HG03439 (cell line): ENCODE results near the gene SEMA6D.
"Not testable (repeated sequence)": the region's sequence is repeated elsewhere in the genome, so short reads cannot be mapped to it uniquely, and the experiment has no call there.

Source experiments
- ATAC-seq: cut with Tn5 transposase; IDR thresholded peaks from one replicate; pipeline ENCODE4 v1.9.1; 2021; ENCODE audit warnings: mild to moderate bottlenecking, moderate library complexity; ENCODE audit not compliant: unreplicated experiment

The SEMA6D gene

DNA sequence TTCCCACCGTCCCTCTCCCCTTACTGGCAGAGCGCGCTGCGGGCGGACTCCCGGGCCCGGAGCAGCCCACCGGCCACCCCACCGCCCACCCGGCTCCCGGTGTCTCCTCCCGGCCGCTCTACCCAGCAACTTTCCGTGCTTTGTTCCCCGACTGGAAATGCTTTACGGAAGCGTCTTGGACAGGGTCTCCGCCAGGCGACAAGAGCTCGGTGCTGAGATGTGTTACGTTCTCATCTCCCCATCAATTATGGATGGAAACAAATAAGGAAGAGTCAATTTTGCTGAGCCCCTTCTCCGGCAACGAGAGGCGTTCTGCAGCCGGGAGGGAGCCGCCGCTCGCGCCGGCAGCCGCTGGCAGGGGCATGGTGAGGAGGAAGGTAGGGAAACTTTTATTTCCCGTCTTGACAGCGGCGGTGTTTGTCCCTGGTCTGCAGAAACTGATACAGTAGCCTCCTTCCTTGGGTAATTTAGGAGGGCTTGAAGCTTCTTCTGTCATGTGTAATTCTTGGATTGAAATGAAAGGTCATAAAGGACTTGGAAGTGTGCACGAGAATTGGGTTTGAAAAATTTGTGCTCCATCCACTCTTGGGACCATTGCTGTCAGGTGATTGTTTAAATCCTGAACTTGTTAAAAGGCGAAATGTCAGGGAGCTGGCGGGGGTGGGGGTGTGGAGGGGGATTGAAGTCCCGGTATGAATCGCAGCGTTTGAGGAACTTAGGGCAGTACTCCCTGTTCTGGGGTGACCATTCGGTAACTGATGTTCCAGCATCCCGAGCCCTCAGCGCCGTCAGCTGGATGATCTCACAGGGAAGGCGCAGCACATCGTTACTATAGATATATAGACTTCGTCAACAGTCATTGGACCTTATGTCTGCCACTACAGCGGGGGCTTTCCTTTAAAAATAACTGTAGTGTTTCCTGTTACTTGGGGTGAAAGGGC is 1.5 kb downstream of the SEMA6D start:
- no peak for ATAC-seq

DNA sequence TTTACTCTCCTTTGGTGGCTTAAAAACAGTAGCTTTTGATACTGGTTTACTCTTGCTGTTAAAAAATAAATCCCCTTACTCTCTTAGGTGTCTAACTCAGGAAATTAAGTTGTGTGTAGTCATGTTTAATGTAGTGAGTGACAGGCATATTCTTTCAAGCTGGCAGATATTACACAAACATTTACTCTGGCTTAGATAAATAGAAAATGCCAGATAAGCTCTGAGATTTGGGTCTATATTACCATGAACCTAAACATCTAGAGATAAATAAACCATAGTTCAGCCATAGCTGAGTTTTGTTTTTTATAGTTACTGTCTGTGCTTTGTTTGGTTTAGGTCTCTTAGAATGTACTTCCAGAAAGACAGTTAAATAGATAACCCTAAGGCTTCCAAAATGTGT is 2.4 kb downstream of the SEMA6D start:
- ATAC-seq, result no peak

DNA sequence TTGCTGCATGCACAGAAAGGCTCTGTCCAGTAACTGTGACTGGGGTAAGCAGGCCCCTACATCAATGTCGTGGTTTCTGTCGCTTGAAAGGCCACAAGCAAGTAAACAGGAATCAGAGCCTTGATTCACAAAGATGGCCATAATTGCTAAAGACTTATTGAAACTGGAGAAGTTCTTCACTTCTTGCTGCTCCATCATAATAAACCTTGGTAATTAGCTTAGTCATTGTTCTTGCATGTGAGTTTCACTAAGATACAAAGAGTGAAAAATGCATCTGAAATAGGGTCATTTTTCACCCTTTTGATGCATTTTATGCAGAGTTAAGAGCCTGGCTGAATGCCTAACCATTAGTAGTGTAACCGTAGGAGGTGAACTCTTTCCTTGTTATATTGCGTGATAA is 3.2 kb downstream of the SEMA6D start:
- ATAC-seq, result no peak

DNA sequence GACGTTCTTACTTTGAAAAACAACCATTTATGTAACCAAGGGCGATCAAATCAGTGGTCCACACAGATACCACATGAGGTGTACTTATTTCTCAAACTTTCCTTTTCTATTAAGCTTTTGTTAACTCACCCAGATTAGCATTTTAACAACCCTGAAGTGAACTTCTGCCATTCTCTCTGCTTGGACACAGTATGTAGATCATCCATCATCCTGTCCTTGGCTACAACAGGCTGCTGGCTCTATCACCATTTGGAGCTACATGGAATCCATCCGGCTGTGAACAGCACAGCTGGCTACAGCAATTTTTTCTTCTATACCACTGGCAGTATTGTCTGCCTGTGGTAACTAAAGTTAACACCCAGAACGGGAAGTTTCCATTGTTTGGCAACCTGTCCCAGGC is 4.4 kb downstream of the SEMA6D start:
- ATAC-seq, result no peak

DNA sequence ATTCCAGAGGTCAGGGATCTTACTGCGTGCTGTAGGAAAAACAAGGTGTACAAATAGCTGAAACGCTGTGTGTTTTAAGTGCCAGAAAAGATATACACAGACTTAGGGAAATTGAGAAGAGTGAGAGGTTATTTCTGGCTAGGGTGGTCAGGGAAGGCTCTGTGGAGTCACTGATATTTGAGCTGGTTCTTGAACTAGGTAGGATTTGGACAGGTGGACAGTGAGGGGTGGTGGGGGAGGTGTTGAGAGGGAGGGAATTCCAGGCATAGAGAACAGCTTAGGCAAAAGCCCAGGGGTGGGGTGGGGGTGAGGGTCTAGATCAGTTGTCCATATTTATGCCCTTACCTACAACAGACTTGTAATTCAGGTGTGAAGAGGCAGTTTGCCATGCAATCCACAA is 7.0 kb downstream of the SEMA6D start:
- no peak for ATAC-seq

DNA sequence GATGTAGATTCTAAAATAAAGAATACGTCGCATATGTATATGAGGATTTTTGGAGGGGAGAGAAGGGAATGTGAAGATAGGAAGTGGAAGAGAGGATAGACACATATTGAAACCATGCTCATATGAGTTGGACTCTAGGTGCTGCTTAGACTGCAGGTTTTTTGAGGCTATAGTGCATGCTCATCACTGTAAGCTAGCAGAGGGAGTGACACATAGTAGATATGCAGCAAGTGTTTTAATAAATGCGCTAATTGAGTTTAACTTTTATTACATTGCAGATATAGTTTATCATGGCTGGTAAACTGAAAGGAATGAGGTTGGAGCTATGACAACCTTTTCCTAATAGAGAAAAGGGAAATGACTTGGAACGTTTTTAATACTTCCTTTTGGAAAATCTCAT is 7.7 kb downstream of the SEMA6D start:
- no peak for ATAC-seq

DNA sequence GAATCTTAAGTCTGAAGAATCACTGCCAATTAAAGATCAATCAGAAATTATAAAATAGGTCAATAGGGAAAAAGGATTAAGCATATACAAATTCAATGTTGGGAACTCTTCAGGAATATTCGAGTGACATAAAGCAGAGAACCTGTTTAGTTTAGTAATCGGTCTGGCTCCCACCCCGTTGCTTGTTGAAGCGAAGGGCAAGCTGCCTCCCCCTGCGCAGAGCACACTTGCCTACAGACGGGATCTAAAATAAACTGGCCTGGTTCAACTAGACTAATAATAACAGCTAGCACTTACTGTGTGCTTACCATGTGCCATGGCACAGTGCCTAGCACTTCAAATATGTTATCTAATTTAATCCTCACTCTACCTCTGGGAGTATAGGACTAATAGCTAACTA is 8.6 kb downstream of the SEMA6D start:
- ATAC-seq, result no peak

DNA sequence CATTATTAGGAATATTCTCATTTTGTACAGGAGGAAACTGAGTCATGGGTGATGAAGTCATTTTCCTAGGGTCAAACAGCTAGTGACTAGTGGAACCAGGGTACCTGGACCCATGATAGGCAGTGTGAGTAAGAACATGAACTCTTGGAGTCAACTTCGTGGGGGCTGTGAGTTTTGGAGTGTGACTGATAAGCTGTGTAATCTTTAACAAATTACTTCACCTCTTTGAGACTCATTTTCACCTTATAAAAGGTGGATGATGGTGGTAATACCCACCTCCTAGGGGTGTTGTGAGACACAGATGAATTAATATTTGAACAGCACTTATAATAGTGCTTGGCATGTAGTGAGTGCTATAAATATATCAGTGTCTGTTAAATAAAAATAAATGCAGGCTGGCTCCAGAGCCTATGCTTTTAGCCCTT is 9.1 kb downstream of the SEMA6D start:
- no peak for ATAC-seq

DNA sequence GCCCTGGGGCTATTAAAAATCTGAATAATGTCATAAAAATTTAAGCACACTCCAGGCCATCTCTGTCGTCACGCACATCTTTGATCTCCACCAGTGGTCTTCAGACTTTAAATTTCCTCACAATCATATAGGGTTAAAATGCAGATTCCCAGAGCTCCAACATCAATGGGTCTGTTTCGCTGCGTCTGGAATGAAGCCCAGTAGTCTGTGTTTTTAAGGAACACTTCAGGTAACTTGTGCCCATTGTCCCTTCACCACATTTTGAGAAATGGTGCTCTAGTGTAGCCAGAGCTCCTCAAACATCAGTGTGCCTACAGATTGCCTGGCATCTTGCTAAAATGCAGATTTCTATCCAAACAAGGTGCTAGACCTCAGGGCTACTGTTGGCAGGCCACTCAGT is 9.8 kb downstream of the SEMA6D start:
- no peak for ATAC-seq

DNA sequence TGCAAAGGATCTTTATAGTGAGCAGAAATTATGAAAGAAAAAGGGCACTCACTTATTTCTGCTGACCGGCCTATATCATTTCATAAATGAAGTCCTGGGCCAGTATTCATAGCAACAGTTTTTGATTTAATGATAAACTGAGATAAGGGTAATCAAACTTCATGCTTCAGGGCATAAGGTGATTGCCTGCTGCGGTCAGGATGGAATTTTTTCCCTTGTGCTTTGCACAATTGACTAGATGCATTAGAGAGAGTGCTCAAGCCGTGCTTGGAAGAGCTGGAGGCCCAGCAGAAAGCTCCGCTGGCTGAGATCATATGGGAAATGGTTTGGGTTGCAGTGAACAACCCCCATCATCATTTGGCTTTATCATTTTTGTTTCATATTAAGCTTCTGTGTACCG is 10.4 kb downstream of the SEMA6D start:
- no peak for ATAC-seq

DNA sequence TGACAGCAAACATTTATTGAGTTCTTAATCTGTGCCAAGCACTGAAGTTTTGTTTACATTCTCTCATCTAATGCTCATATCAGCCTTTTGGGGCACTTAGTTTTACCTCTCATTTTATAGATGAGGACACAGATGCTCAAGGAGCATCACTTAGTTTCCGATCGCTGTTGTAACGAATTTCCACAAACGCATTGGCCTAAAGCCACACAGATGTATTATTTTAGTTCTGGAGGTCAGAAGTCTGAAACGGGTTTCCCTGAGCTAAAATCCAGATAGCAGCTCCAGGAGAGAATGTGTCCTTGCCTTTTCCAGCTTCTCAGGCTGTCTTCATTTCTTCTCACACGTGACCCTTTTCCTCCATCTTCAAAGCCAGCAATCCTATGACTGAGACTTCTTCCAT is 11.1 kb downstream of the SEMA6D start:
- no peak for ATAC-seq

DNA sequence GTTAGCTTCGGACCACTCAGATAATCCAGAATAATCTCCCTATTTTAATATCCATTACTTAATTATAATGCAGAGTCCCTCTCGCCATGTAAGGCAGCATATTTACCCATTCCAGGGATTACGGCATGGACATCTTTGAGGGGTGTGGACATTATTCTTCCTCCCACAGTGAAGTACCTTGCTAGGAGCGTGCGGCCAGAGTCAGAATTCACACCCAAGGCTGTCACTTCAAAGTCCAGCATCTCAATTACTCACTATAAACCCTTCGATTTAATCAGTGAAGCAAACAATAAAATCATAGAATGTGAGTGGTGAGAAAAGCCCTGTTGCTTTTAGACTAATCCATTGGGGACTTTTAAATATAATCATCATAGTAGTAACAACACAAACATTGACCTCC is 11.6 kb downstream of the SEMA6D start:
- no peak for ATAC-seq

DNA sequence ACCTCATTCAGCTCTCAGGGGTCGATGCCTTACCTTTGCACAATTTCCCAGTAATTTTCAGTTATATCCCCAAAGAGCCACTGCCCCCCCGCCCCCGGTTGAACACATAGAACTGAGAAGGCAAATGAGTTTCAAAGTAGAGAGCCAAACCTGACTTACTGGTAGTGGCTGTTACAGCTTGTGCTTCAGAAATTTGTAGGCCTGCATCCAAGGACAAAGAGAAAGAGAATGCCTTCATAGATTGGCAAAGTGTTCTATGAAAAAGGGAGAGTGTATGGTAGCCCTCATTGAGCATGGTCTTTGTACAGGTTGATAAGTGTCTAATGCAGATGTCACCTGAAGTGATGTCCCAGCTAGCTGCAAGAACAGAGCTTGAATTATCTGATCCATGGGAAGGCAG is 13.9 kb downstream of the SEMA6D start:
- ATAC-seq, result no peak

DNA sequence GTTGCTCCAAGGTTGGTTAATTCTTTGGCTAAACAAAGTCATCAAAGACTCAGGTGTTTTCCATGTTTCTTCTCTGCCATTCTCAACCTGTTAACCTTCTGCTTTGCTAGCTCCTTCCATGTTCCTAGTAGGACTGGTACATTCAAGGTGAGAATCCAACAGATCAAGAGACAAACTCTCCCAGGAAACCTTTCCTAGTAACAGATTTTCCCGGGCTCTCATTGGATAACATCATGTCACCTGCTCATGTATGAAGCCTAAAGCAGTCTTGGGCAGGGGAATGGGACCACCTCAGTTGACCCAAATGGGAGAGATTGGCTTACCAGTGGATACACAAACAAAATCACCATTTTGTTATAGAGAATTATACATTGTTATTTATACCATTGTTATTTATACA is 14.9 kb downstream of the SEMA6D start:
- ATAC-seq, result no peak

DNA sequence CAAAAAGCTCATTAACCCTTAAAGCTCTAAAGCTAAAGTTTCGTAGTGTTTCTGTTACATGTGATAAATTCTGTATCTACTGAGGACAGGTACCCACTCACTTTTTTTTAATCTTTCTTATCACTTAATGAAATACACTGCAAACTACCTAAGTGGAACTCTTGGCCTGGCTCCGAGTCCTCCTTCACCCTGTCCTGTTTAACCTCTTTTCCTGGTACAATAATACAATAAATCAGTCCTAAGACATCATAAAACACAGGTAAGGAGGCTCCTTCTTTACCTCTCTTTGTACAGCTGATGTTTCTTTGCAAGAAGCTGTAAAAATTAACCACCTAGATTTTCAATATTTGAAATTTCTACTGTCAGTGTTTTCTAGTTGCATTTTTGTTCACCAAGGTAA is 15.8 kb downstream of the SEMA6D start:
- no peak for ATAC-seq

DNA sequence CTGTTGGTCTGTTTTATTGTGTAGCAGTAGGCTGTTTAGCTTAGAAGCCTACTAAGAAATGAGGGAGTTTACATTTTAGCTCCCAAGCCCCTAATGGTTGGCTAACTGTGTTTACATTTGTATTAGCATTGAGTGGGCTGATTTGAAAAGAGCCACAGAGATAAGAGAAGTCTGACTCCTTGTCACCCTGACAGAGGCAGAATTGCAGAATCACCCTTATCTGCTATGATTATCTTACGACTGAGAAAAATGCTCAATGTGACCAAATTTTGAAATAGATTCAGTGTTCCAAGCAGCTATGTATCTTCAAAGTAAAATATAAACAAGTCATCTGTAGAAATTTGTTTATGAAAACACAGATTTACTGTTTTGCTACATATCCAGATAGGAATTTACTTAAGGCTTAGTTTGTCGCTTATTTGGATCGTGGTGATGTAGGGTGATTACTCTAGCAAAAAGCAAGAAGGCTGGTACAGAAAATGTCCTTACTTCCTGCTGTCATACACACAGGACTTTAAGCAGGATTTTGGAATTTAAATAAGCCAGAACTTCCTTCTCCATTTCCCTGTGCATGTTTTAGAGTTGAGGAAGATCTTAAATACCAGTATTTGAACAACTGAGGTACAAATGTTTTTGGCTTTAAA is 19.0 kb downstream of the SEMA6D start:
- no peak for ATAC-seq

DNA sequence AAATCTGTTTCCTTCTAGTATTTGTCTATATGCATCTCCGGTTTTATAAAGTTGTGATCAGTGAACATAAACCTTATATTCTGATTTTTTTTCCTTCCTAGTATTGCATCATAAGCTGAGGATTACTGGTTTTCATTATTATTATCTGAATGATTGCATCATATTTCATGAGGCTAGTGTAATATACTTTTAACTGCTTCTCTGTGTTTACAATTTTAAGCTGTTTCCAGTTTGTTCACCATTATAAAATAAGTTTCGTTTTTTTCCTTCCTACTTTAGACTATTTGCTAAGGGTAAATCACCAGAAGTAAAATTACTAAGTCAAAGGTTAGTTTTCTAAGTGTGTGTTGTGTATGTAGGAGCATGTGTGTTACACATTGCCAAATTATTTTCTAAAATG is 20.2 kb downstream of the SEMA6D start:
- ATAC-seq, result no peak

DNA sequence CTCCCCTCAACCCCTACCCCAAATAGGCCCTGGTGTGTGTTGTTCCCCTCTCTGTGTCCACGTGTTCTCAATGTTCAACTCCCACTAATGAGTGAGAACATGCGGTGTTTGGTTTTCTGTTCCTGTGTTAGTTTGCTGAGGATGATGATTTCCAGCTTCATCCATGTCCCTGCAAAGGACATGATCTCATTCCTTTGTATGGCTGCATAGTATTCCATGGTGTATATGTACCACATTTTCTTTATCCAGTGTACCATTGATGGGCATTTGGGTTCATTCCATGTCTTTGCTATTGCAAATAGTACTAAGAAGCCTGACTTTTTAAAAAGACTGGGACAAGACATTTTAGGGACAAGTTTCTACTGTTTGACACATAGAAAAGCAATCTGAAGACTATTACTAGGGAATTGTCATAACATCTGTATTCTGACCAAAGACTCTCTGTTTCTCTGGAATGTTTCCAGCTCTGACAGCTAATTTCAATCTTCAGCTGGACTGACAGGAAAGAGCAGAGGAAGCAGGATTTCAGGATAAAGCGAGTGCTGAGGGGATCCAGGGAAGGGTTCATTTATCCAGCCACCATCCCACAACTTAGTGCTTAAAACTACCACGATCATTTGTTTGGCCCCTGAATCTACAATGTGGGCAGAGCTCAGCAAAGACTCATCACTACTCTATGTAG is 21.0 kb downstream of the SEMA6D start:
- not testable (repeated sequence) for ATAC-seq

DNA sequence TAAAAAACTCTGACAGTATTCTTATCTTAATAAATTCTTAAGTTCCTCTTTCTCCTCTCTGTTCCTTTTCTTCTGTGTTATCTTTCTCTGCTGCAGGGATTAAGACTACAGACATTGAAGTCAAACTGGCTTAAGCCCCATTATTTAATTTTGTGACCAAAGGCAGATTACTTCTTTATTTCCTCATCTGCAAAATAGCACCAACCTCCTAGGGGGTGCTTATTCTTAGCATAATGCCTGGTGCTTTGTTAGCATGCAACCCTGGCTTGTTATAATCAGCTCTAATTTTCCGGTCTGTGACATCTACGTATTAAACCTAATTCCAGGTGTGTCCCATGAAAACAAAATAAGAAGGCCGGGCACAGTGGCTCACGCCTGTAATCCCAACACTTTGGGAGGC is 23.8 kb downstream of the SEMA6D start:
- no peak for ATAC-seq

DNA sequence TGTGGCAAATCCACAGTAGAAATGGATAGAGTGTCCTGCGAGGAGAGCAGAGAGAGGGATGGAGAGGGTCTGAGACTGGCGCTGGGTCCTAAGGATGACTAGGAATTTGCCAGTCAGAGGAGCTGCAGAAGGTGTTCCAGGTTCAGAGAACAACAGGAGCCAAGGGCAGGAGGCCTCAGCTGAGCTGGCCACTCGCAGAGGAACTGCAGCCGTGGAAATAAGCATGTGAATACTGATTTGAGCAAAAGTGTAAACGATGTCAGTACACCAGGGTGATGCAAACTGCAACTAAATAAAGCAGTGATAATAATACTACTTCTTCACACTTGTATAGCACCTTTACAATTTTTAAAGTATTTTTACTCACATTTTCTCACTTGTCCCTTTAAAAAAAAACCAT is 24.6 kb downstream of the SEMA6D start:
- ATAC-seq, result no peak

DNA sequence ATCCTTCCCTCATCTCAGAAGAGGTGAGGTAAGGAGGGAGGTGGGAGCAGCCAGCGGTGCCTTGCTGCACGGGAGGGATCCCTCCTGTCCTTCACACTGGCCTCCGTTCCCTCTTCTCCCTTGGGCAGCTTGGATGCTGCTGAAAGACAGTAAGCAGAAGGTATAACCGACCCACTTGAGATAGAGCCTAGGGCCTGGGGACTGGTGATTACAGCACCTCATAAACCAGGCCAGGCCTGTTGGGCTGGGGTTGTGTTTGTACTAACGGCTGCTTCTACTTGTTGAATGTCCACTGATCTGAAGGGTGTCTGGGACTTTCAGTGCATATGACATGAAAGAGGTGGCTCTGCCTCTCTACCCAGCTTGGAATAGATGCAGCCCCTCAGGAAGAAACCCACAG is 25.0 kb downstream of the SEMA6D start:
- no peak for ATAC-seq

DNA sequence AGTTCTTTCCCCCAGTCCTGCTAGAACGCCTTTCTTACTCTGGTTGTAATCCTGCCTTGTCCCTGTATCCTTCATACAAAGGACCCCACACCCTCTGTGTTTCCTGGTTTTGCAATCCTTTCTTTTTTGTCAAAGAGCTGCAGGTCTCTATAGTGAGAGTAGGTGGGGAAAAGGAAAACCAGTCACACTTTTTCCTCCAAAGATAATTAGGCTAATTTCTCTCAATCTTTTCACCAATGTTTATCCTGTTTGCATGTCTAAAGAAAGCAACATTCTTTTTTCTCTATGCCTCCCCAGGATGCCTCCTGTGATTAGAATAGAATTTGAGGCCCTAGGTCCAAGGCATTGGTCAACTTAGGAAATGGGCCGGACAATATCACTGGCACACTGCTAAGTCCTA is 25.4 kb downstream of the SEMA6D start:
- ATAC-seq, result no peak
